ENCODE data around the gene MEX3D.

Gene MEX3D

DNA sequence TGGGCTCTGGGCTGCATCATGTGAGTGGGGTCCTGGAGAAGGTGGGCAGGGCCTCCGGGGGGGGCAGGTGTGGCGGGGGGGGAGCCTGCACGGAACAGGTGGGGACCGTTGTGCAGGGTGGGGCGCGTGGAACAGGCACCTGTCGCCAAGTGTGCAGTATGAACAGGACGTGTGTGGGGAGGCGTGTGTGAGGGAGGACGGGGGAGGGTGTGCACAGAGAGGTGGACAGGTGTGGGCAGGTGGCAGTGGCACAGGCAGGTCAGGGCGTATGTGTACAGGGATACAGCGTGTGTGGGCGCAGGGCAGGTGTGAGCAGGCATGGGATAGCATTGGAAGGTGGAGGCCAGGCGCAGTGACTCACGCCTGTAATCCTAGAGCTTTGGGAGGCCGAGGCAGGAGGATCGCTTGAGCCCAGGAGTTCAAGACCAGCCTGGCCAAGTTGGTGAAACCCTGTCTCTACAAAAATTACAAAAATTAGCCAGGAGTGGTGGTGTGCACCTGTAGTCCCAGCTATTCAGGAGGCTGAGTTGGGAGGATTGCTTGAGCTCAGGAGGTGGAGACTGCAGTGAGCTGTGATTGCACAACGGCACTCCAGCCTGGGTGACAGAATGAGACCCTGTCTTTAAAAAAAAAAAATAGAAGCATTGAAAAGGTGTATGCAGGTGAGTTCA is 41.0 kb downstream of the MEX3D start (continued):
- TF ChIP-seq YY1 (tag by site-specific recombination; IDR thresholded peaks at IDR 0.05) (no peak), ZNF138 (tag by site-specific recombination; IDR thresholded peaks at IDR 0.05; ENCODE audit: borderline replicate concordance) (no peak), ZFHX2 (tag by site-specific recombination; conservative IDR thresholded peaks at IDR 0.05) (peak; percentile 79), ZNF169 (tag by site-specific recombination; IDR thresholded peaks at IDR 0.05) (no peak), ZNF223 (tag by site-specific recombination; IDR thresholded peaks at IDR 0.05) (no peak), ZNF112 (tag by site-specific recombination; IDR thresholded peaks at IDR 0.05) (no peak), ZNF768 (tag by site-specific recombination; IDR thresholded peaks at IDR 0.05) (no peak), ZNF654 (tag by site-specific recombination; IDR thresholded peaks at IDR 0.05; ENCODE audit: low read depth) (no peak), ZNF394 (tag by site-specific recombination; IDR thresholded peaks at IDR 0.05; ENCODE audit: borderline replicate concordance) (no peak)

DNA sequence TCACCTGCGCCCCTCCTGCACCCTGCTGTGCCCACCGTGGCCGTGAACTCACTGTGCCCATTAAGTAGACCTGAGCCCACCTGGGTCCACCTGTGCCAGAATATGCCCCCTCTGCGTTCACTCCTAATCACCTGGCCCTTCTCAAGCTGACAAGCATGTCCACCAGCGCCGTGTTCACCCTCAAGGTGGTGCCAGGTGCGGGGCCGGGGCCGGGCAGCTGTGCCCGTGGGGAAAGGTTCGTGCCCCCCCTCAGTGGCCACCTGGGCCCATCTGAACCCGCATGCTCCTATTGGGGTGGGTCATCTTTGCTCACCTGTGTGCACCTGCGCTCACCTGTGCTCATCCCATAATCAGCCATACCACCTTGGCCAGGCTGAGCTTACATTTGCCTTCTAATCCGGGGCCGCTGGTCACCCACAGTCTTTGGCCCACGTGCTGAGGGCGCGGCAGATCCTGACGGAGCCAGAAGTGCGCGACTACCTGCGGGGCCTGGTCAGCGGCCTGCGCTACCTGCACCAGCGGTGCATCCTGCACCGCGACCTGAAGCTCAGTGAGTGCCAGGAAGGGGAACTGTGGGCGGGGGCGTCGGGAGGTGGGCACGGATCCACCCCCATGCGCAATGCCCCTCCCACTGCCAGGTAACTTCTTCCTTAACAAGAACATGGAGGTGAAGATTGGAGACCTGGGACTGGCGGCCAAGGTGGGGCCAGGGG is 41.9 kb downstream of the MEX3D start:
- CTCF ChIA-PET = no interaction called here
- TF ChIP-seq, protein P1, sequence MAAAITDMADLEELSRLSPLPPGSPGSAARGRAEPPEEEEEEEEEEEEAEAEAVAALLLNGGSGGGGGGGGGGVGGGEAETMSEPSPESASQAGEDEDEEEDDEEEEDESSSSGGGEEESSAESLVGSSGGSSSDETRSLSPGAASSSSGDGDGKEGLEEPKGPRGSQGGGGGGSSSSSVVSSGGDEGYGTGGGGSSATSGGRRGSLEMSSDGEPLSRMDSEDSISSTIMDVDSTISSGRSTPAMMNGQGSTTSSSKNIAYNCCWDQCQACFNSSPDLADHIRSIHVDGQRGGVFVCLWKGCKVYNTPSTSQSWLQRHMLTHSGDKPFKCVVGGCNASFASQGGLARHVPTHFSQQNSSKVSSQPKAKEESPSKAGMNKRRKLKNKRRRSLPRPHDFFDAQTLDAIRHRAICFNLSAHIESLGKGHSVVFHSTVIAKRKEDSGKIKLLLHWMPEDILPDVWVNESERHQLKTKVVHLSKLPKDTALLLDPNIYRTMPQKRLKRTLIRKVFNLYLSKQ (tag by site-specific recombination; IDR thresholded peaks at IDR 0.05; ENCODE audit: borderline replicate concordance) = no peak
- TF ChIP-seq ZEB2 (tag by site-specific recombination; IDR thresholded peaks at IDR 0.05) = peak; percentile 95
- TF ChIP-seq ZNF624 (tag by site-specific recombination; IDR thresholded peaks at IDR 0.05) = no peak
- TF ChIP-seq, protein P2, sequence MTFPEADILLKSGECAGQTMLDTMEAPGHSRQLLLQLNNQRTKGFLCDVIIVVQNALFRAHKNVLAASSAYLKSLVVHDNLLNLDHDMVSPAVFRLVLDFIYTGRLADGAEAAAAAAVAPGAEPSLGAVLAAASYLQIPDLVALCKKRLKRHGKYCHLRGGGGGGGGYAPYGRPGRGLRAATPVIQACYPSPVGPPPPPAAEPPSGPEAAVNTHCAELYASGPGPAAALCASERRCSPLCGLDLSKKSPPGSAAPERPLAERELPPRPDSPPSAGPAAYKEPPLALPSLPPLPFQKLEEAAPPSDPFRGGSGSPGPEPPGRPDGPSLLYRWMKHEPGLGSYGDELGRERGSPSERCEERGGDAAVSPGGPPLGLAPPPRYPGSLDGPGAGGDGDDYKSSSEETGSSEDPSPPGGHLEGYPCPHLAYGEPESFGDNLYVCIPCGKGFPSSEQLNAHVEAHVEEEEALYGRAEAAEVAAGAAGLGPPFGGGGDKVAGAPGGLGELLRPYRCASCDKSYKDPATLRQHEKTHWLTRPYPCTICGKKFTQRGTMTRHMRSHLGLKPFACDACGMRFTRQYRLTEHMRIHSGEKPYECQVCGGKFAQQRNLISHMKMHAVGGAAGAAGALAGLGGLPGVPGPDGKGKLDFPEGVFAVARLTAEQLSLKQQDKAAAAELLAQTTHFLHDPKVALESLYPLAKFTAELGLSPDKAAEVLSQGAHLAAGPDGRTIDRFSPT (tag by site-specific recombination; IDR thresholded peaks at IDR 0.05) = peak; percentile 76
- Histone ChIP-seq H3K4me3 (ENCODE audit: low read depth, low read length) (no peak overlapping the region), H3K9me3 (ENCODE audit: control insufficient read depth, insufficient read depth, low read depth, low read length) (no peaks in the 10 kb centered on the region), H3K27ac (ENCODE audit: extremely low read depth, low read depth, low read length) (no peak overlapping the region), H3K36me3 (ENCODE audit: control insufficient read depth in 2 of 2, insufficient read depth in 1 of 2, low read length in 2 of 2) (no peaks in the 10 kb centered on the region), H3K4me1 (ENCODE audit: control insufficient read depth, insufficient read depth, low read length) (no peaks in the 10 kb centered on the region)
- POLR2A ChIA-PET = no interaction called here

DNA sequence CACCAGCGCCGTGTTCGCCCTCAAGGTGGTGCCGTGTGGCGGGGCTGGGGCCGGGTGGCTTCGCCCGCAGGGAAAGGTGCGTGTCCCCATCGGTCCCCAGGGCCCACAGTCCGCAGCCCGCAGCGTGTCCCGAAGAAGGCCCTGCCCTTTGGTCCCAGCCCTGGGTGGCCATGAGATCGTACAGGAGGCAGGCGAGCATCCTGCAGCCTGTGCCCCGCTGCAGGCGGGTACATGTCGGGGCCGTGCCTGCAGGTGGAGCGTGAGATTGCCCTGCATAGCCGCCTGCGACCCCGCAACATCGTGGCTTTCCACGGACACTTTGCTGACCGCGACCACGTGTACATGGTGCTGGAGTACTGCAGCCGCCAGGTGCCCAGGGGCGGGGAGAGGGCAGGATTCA is 42.8 kb downstream of the MEX3D start:
- Histone ChIP-seq H3K9me3 (ENCODE audit: control insufficient read depth, insufficient read depth, low read depth, low read length) (no peaks in the 10 kb centered on the region), H3K36me3 (ENCODE audit: control insufficient read depth in 2 of 2, insufficient read depth in 1 of 2, low read length in 2 of 2) (no peaks in the 10 kb centered on the region), H3K4me3 (ENCODE audit: low read depth, low read length) (no peak overlapping the region), H3K4me1 (ENCODE audit: control insufficient read depth, insufficient read depth, low read length) (no peaks in the 10 kb centered on the region), H3K27ac (ENCODE audit: extremely low read depth, low read depth, low read length) (no peak overlapping the region)
- CTCF ChIA-PET = interaction anchor here (0.8 kb wide), 1 partner anchor 501 kb away, joined by 3 read pairs; no protein-coding TSS in a partner anchor
- POLR2A ChIA-PET = no interaction called here
- no peak for TF ChIP-seq ZNF521 (tag by site-specific recombination; IDR thresholded peaks at IDR 0.05)
- TF ChIP-seq, protein P2 (tag by site-specific recombination; IDR thresholded peaks at IDR 0.05) = peak; percentile 29; the same call in 1 of the 2 replicates
